ENCODE results near the gene ASH1L. TPM values are rescaled to one million over a fixed set of nuclear protein-coding genes. Genes with fewer than 3 reads are reported as not detected.

ASH1L gene
- total RNA-seq, 1 donor = 41.6 TPM

- peaks cover 50% of the 10 kb centered on the region for H3K79me2 ChIP-seq (ENCODE audit: insufficient read depth, low read length)
Observed at GRCh38 chr1:155471891-155472290, 90.7 kb downstream of the ASH1L start.

GRCh38 chr1:155471026-155471425, 91.6 kb downstream of the ASH1L start:
- H3K27ac ChIP-seq (ENCODE audit: low read depth, low read length) = no peak overlapping the region

More at GRCh38 chr1:155471891-155472290, 90.7 kb downstream of the ASH1L start:
- no peak overlapping the region for H2AFZ ChIP-seq (ENCODE audit: low read length)
- H4K20me1 ChIP-seq (ENCODE audit: insufficient read depth, low read length) = peaks cover 15% of the 10 kb centered on the region
- H3K9me3 ChIP-seq (ENCODE audit: low read depth, low read length) = no peaks in the 10 kb centered on the region
- no peak overlapping the region for H3K27ac ChIP-seq (ENCODE audit: low read depth, low read length)
- no peaks in the 10 kb centered on the region for H3K27me3 ChIP-seq (ENCODE audit: insufficient read depth, low read length)
- no peak overlapping the region for H3K4me3 ChIP-seq (ENCODE audit: insufficient read depth, low read length)
- no peak for TF ChIP-seq CTCF (IDR thresholded peaks at IDR 0.05; ENCODE audit: extremely low read depth, low read depth, low read length)
- no peaks in the 10 kb centered on the region for H3K36me3 ChIP-seq (ENCODE audit: insufficient read depth, low read length)
- DNase-seq (ENCODE audit: insufficient read length, low spot score, missing footprints) = no peak
- no peak overlapping the region for H3K4me2 ChIP-seq (ENCODE audit: insufficient read depth, low read length)
- H3K4me1 ChIP-seq (ENCODE audit: insufficient read depth, low read length) = peaks cover 10% of the 10 kb centered on the region

GRCh38 chr1:155466996-155467395, 95.6 kb downstream of the ASH1L start:
- peak overlapping the region; percentile 38 for H3K4me2 ChIP-seq (ENCODE audit: insufficient read depth, low read length)
- H3K4me1 ChIP-seq (ENCODE audit: insufficient read depth, low read length) = peaks cover 42% of the 10 kb centered on the region
- no peak overlapping the region for H3K4me3 ChIP-seq (ENCODE audit: insufficient read depth, low read length)
- peak; percentile 61 for DNase-seq (ENCODE audit: insufficient read length, low spot score, missing footprints)
- peaks cover 4% of the 10 kb centered on the region for H3K36me3 ChIP-seq (ENCODE audit: insufficient read depth, low read length)
- H2AFZ ChIP-seq (ENCODE audit: low read length) = no peak overlapping the region
- peaks cover 1% of the 10 kb centered on the region for H4K20me1 ChIP-seq (ENCODE audit: insufficient read depth, low read length)
- peak overlapping the region; percentile 81 for H3K27ac ChIP-seq (ENCODE audit: low read depth, low read length)
- H3K9me3 ChIP-seq (ENCODE audit: low read depth, low read length) = no peaks in the 10 kb centered on the region
- no peak for TF ChIP-seq CTCF (IDR thresholded peaks at IDR 0.05; ENCODE audit: extremely low read depth, low read depth, low read length)
- no peaks in the 10 kb centered on the region for H3K27me3 ChIP-seq (ENCODE audit: insufficient read depth, low read length)
- peaks cover 45% of the 10 kb centered on the region for H3K79me2 ChIP-seq (ENCODE audit: insufficient read depth, low read length)

More at GRCh38 chr1:155471026-155471425, 91.6 kb downstream of the ASH1L start:
- Histone ChIP-seq H3K4me1 (ENCODE audit: insufficient read depth, low read length) (peaks cover 18% of the 10 kb centered on the region), H3K79me2 (ENCODE audit: insufficient read depth, low read length) (peaks cover 48% of the 10 kb centered on the region), H3K27me3 (ENCODE audit: insufficient read depth, low read length) (no peaks in the 10 kb centered on the region), H3K9me3 (ENCODE audit: low read depth, low read length) (no peaks in the 10 kb centered on the region), H3K36me3 (ENCODE audit: insufficient read depth, low read length) (no peaks in the 10 kb centered on the region), H3K4me2 (ENCODE audit: insufficient read depth, low read length) (no peak overlapping the region), H4K20me1 (ENCODE audit: insufficient read depth, low read length) (peaks cover 15% of the 10 kb centered on the region), H3K4me3 (ENCODE audit: insufficient read depth, low read length) (no peak overlapping the region), H2AFZ (ENCODE audit: low read length) (no peak overlapping the region)
- DNase-seq (ENCODE audit: insufficient read length, low spot score, missing footprints) = no peak
- TF ChIP-seq CTCF (IDR thresholded peaks at IDR 0.05; ENCODE audit: extremely low read depth, low read depth, low read length) = no peak

GRCh38 chr1:155466617-155466972, 96.0 kb downstream of the ASH1L start:
- no peaks in the 10 kb centered on the region for H3K9me3 ChIP-seq (ENCODE audit: low read depth, low read length)
- peak overlapping the region; percentile 81 for H3K27ac ChIP-seq (ENCODE audit: low read depth, low read length)
- H3K36me3 ChIP-seq (ENCODE audit: insufficient read depth, low read length) = peaks cover 4% of the 10 kb centered on the region
- no peaks in the 10 kb centered on the region for H3K27me3 ChIP-seq (ENCODE audit: insufficient read depth, low read length)
- no peak overlapping the region for H3K4me3 ChIP-seq (ENCODE audit: insufficient read depth, low read length)
- H2AFZ ChIP-seq (ENCODE audit: low read length) = no peak overlapping the region
- no peaks in the 10 kb centered on the region for H4K20me1 ChIP-seq (ENCODE audit: insufficient read depth, low read length)
- H3K79me2 ChIP-seq (ENCODE audit: insufficient read depth, low read length) = peaks cover 41% of the 10 kb centered on the region
- no peak for DNase-seq (ENCODE audit: insufficient read length, low spot score, missing footprints)
- H3K4me2 ChIP-seq (ENCODE audit: insufficient read depth, low read length) = peak overlapping the region; percentile 38
- H3K4me1 ChIP-seq (ENCODE audit: insufficient read depth, low read length) = peaks cover 42% of the 10 kb centered on the region
- TF ChIP-seq CTCF (IDR thresholded peaks at IDR 0.05; ENCODE audit: extremely low read depth, low read depth, low read length) = no peak
